Motor neuron (in vitro differentiated cells): Measurements from ENCODE around the gene COMMD4. TPM values are rescaled to one million over a fixed set of nuclear protein-coding genes. Genes with fewer than 3 reads are reported as not detected.

ENCODE experiments used
- ATAC-seq, 8 experiments: fragments of 200-7000 bp; cut with Tn5 transposase; replicated peaks in 6 of 8; 2 replicates each; pipeline ENCODE4 v1.8.0; 2021; ENCODE audit warnings: mild to moderate bottlenecking in 8 of 8, moderate library complexity in 8 of 8
- H3K27ac ChIP-seq, 2 donors: fragments of 250-450 bp; sonication (Bioruptor Pico); 2 replicates each; pipeline ENCODE4 v1.9.0; 2021; ENCODE audit warnings: antibody characterized with exemption in 2 of 2, mild to moderate bottlenecking in 2 of 2, moderate library complexity in 1 of 2
- H3K4me1 ChIP-seq, 2 donors: fragments of 250-450 bp; sonication (Bioruptor Pico); replicated peaks in 1 of 2; 2 replicates each; pipeline ENCODE4 v1.6.1; 2021; ENCODE audit warnings: antibody characterized with exemption in 2 of 2, mild to moderate bottlenecking in 2 of 2, moderate library complexity in 1 of 2
- H3K4me3 ChIP-seq, 5 donors: fragments of 250-450 bp; sonication (Bioruptor Pico); 2 replicates each; pipeline ENCODE4 v1.9.0; 2021; ENCODE audit warnings: antibody characterized with exemption in 5 of 5, mild to moderate bottlenecking in 5 of 5, moderate library complexity in 4 of 5
- WGBS, 10 experiments: fragments of 450-650 bp; shearing (Covaris generic); methylation state at CpG; one replicate each; pipeline ENCODE4 v1.0.0; 2022; 5-methylcytosine and 5-hydroxymethylcytosine counted together
- in situ Hi-C, 9 experiments: fragments of 400-800 bp; cut with MboI; loops; one replicate each; pipeline ENCODE4 v1.15.0; 2021; ENCODE audit warnings: low sequenced_read_pairs in 9 of 9, low pct_unique_long_range_greater_than_20kb in 2 of 9; ENCODE audit not compliant: unreplicated experiment in 9 of 9
- total RNA-seq, 8 experiments: library from RNA; unstranded; fragments of 300-600 nt; gene quantifications; 2 replicates each; pipeline versions ENCODE4 v1.2.3 to v1.2.4, GENCODE V29; 2022

Gene COMMD4
- total RNA-seq, 8 experiments from 2014 or later, result 17.6 to 93.3 (median 56.3) TPM

DNA sequence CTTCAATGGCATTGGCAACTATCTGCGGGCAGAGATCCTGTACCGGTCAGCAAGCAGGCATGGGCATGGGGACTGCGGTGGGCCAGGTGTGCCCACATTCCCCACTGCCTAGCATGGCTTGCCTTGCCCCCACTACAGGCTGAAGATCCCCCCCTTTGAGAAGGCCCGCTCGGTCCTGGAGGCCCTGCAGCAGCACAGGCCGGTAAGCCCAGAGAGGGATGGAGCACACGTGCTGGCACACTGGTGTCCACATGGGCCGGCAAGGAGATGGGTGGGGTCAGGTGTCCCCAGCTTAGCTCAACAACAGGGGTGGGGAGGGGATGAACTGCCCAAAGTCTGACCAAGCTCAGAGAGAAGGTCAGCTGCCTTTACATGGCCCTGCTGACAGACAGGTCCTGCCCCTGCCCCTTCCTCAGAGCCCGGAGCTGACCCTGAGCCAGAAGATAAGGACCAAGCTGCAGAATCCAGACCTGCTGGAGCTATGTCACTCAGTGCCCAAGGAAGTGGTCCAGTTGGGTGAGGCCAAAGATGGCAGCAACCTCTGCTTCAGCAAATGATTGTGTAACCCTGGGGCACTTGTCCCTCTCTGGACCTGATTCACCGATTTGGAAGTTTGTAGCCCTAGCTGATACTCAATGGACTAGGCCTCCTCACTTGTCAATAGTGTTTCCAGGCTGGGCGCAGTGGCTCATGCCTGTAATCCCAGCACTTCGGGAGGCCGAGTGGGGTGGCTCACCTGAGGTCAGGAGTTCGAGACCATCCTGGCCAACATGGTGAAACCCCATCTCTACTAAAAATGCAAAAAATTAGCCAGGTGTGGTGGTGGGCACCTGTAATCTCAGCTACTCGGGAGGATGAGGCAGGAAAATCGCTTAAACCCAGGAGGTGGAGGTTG is 16.6 kb downstream of the COMMD4 start:
- ATAC-seq, result no peak
- Histone ChIP-seq H3K4me3 (no peak overlapping the region), H3K27ac (no peak overlapping the region), H3K4me1 (peaks cover 5 to 7% of the 10 kb centered on the region in 2 donors)
- in situ Hi-C loops, result no loop called here
- 89 to 100% (median 96%) methylated on average over 1 to 7 of the region's 16 CpGs; no CpG with 5 or more reads in 5 of the 10 experiments for WGBS, 10 experiments

DNA sequence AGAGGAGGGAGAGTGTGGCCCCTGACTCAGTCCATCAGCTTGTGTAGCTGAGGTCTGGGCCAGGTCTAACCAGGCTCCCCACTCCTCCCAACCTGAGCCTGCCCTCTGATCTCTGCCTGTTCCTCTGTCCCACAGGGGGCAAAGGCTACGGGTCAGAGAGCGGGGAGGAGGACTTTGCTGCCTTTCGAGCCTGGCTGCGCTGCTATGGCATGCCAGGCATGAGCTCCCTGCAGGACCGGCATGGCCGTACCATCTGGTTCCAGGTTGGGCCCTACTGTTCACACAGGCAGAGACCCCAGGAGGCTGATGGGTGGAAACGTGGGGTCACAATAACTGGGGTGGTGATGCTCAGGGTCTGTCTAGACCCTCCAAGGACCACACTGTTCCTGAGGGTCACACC is 17.7 kb downstream of the COMMD4 start:
- no peak overlapping the region for H3K27ac ChIP-seq
- in situ Hi-C loops, result no loop called here
- 60 to 100% (median 87%) methylated on average over 1 to 2 of the region's 7 CpGs; no CpG with 5 or more reads in 6 of the 10 experiments for WGBS, 10 experiments
- H3K4me1 ChIP-seq, result peaks cover 3 to 4% of the 10 kb centered on the region in 2 donors
- peak in 2 of 8 experiments; percentile 8 to 24 for ATAC-seq
- no peak overlapping the region for H3K4me3 ChIP-seq

DNA sequence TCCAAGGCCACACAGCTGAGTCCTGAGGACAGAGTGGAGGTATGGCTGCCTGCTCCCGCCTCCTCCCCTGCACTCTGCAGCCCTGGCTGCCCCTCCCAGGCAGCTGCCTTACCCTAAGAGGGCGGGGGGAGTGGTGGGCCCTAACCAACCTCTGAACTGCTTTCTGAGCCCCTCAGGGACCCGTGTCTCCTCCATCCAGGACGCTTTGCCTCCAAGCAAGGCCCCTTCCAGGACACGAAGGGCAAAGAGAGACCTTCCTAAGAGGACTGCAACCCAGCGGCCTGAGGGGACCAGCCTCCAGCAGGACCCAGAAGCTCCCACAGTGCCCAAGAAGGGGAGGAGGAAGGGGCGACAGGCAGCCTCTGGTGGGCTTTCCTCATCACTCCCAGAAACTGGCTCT is 18.6 kb downstream of the COMMD4 start:
- no peak overlapping the region for H3K27ac ChIP-seq
- ATAC-seq, result peak in 1 of 8 experiments; percentile 5
- no peaks in the 10 kb centered on the region for H3K4me1 ChIP-seq
- H3K4me3 ChIP-seq, result no peak overlapping the region
- in situ Hi-C loops, result no loop called here
- WGBS, 10 experiments, result 60 to 100% (median 95%) methylated on average over 1 to 3 of the region's 7 CpGs; no CpG with 5 or more reads in 7 of the 10 experiments

DNA sequence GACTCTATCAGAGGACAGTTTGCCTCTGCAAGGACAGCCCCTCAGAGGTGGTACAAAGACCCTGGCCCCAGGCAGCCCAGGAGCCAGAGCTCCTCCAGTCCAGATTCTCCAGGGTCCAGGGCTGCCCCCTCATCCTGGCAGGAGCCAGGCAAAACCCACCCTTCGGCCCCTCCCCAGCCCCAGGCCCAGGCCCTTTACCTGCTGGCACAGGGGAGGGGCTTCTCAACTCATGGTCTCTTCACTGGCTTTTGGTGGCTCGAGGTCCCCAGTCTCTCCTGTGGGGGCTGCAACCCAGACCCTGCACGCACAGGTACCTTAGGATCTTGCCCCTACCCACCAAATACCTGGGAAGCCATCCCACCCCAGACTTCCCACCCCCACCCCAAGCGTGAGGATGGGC is 19.5 kb downstream of the COMMD4 start:
- in situ Hi-C loops, result no loop called here
- no peak for ATAC-seq
- WGBS, 10 experiments, result no CpG with 5 or more reads among the region's 4 CpGs

DNA sequence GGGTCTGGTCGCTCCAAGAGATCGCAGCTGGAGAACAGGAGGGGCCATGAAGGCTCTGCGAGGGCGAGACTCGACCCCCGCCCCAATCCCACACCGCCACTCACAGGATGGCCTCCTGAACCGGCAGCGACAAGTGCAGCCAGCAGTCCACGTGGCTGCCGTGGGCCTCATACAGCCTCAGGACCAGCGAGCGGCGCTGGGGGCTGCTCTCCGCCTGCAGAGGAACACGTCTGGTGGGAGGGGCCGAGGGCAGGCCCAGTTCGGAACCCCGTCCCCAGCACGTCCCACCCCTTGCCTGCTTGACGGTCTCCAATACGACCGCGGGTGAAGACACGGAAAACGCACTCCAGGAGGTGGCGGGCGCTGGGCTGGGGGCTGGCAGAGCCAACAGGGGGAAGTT is 20.1 kb downstream of the COMMD4 start:
- 89% methylated on average over 7 of the region's 28 CpGs; no CpG with 5 or more reads in 9 of the 10 experiments for WGBS, 10 experiments
- Histone ChIP-seq H3K4me3 (no peak overlapping the region), H3K27ac (no peak overlapping the region), H3K4me1 (no peaks in the 10 kb centered on the region)
- in situ Hi-C loops, result no loop called here
- ATAC-seq, result no peak

More for the DNA sequence above, 19.5 kb downstream of the COMMD4 start:
- Histone ChIP-seq H3K27ac (no peak overlapping the region), H3K4me1 (no peaks in the 10 kb centered on the region), H3K4me3 (no peak overlapping the region)

DNA sequence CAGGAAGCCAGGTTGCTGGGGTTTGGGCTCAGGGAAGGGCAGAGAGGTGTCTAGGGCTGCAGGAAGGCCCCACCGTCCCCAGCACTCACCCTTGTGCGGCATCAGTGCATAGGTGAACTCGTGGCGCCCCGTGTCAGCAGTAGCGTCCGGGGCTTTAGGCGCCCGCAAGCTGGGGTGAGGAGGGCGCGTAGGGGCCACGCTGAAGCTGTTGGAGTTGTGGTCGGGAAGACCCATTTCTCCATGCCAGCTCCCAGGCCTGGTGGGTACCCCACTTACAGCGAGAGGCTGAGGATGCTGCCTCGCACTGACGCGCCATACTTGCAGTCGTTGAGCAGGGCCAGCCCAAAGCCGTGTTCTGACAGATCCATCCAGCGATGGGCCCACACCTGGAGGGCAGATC is 20.7 kb downstream of the COMMD4 start:
- 90 to 100% methylated on average over 1 to 4 of the region's 20 CpGs; no CpG with 5 or more reads in 8 of the 10 experiments for WGBS, 10 experiments

DNA sequence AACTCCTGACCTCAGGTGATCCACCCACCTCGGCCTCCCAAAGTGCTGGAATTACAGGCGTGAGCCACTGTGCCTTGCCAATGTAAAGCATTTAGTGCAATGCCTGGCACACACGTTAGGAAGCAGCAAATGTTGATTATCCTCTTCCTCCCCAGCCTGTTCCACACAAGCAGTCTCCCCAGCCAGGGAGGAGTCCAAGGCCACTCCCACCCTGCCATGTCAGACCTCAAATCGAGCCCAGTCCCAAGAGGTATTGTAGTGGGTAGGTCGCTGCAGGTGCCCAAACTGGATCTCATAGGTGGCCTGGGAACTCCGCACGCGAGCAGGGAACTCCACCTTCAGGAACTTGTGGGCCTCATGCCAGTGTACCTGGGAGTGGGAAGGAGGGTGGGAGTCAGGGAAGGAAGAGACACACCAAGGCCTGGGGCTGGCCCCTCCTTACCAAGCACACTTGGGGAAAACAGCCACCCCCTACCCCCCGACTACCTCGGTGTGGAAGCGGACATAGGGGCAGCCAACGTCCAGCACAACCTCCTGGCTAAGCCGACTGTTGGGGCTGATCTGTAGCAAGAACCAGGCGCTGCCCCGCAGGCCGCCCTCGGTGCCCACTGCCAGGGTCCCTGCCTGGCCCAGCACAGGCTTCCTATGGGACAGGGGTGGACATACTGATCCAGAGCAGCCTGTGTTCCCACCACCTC is 22.3 kb downstream of the COMMD4 start:
- no peak for ATAC-seq
- Histone ChIP-seq H3K27ac (no peak overlapping the region), H3K4me1 (no peaks in the 10 kb centered on the region), H3K4me3 (no peak overlapping the region)
- 87 to 100% (median 100%) methylated on average over 1 to 3 of the region's 17 CpGs; no CpG with 5 or more reads in 5 of the 10 experiments for WGBS, 10 experiments
- in situ Hi-C loops, result no loop called here

More for the DNA sequence above, 20.7 kb downstream of the COMMD4 start:
- H3K4me1 ChIP-seq, result no peaks in the 10 kb centered on the region
- no peak overlapping the region for H3K4me3 ChIP-seq
- in situ Hi-C loops, result no loop called here
- H3K27ac ChIP-seq, result no peak overlapping the region
- no peak for ATAC-seq

DNA sequence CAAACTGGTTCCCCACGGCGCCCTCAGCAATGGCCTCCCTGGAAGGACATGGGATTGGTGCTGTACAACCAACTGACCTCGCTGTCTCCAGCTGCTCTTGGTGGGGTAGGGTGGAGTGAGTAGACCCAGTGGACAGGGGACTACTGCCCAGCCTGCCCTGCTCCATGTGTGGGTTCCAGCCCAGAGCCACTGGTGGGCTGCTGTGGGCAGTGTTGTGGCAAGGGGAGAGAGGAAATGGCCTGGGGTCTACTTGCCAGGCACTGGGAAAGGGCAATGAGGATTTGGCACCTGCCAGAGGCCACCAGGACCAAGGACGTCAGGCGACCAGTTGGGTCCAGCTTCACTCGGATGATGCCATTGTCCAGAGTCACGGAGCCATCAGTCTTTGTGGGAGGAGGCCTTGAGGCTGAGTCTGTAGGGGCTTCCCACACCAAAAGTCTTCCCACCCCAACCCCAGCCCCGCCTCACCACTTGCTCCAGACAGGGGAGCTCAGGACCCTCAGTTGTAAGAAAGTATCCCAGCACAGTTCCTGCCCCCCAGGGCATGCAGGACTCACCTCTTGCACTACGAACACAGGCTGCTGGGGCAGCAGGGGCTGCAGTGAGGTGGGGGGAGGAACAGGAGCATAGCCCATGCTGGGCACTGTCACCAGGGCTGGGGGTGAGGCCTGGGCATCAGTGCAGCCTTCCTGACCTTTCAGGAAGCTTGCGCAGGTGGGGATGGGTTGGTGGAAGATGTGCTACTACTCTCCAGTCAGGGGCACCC is 23.1 kb downstream of the COMMD4 start:
- 100% methylated on average over 1 to 7 of the region's 10 CpGs; no CpG with 5 or more reads in 8 of the 10 experiments for WGBS, 10 experiments
- Histone ChIP-seq H3K27ac (no peak overlapping the region), H3K4me3 (no peak overlapping the region), H3K4me1 (no peaks in the 10 kb centered on the region)
- ATAC-seq, result peak in 1 of 8 experiments; percentile 5
- in situ Hi-C loops, result no loop called here

DNA sequence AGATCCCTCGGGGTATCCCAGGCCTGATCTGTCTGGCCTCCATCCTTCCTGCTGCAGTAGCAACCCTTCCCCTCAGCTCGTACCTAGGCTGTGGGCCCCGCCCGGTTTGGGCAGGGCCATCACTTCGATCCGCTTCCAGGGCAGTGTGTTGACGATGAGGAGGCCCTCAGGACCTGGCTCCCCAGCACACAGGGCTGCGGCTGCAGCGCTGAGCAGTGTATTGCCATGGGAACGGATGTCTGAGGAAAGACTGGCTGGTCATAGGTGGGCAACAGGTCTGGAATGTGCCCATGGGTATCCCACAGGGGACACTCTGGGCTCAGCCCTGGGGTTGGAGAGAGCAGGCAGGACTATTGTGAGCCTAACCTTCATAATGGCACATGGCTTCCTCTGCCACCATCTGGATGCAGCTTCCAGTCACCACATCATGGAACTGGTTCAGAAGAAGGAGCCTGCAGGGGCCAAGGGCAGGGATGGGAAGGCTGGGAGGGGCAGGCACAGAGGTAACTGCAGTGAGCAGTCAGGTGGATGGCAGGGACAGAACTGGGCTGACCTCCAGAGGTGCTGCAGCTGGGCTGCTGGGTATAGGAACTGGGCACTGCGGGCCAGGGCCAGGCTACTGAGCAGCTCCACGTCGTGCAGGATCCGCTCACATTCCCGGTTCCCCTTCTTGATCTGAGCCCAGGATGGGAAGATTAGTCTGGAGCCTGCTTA is 23.8 kb downstream of the COMMD4 start:
- ATAC-seq, result no peak
- Histone ChIP-seq H3K27ac (no peak overlapping the region), H3K4me1 (no peaks in the 10 kb centered on the region), H3K4me3 (no peak overlapping the region)
- in situ Hi-C loops, result no loop called here
- WGBS, 10 experiments, result 80 to 100% (median 93%) methylated on average over 1 to 9 of the region's 15 CpGs; no CpG with 5 or more reads in 6 of the 10 experiments

DNA sequence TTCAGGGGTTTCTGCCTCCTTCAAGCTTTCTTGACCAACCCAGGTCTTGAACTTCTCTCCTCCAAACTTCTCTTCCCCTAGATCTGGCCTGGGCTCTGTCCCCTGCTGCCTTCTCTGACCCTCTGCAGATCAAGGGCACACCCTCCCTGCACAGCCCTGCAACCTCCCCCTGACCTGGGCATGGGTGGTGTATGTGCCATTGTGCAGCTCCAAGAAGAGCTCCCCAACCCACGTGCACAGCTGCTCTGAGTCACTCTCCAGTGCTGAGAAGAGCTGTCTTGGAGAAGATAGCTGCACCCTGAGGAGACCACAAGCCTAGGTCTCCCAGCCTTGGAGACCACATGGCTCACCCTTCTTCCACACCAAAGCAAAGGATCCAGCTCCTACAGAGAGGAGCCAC is 24.5 kb downstream of the COMMD4 start:
- Histone ChIP-seq H3K4me1 (no peaks in the 10 kb centered on the region), H3K27ac (no peak overlapping the region), H3K4me3 (no peak overlapping the region)
- ATAC-seq, result no peak
- in situ Hi-C loops, result no loop called here
- WGBS, 10 experiments, result 17 to 80% (median 50%) methylated on average over 1 of the region's 1 CpG; no CpG with 5 or more reads in 6 of the 10 experiments

DNA sequence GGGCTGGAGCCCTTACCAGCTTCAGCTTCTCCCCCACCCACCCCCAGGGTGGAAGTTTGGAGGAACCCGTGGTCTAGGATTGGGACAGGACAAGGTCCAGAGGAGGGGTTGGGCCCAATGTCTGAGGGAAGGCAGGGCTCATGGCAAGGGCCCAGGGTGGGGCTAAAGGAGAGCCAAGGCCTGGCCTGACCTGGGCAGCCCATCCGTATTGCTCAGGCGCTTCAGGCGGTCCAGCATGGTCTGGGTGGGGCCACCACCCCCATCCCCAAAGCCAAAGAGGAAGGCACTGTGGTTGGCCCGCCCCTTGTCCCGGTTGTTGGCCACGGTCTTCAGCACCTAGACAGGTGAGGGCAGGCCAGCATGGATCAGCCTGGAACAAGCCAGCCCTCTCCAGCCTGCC is 25.0 kb downstream of the COMMD4 start:
- Histone ChIP-seq H3K27ac (no peak overlapping the region), H3K4me3 (no peak overlapping the region), H3K4me1 (no peaks in the 10 kb centered on the region)
- peak in 4 of 8 experiments; percentile 6 to 21 (median 12) for ATAC-seq
- in situ Hi-C loops, result no loop called here
- WGBS, 10 experiments, result 100% methylated on average over 1 of the region's 7 CpGs; no CpG with 5 or more reads in 9 of the 10 experiments

DNA sequence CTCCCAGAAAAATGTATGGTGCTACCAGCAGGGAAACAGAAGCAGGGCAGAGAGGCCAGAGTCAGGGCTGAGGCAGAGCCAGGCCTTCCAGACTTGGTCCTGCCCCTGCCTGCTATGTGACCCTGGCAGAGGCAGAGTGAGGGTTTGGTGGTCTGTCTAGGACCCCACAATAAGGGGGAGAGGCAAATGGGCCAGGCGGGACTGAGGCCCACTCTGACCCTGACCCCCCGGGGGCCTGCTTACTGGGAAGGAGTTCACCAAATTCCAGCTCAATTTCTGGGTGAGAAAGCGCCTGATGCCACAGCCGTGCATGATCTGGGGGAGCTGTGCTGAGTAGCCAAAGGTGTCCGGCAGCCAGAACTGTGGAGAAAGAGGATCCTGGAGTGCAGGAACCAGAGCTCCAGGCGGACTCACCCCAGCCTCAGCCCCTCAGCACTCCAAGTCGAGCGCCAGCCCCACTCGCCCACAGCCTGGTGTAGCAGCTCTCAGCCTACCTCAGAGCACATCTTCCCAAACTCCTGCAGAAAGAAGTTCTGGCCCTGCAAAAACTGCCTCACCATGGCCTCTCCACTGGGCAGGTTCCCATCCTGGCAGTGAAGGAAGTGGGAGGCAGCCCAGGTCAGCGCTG is 25.6 kb downstream of the COMMD4 start:
- H3K4me1 ChIP-seq, result no peaks in the 10 kb centered on the region
- H3K4me3 ChIP-seq, result no peak overlapping the region
- in situ Hi-C loops, result no loop called here
- peak in 1 of 8 experiments; percentile 3 for ATAC-seq
- H3K27ac ChIP-seq, result no peak overlapping the region
- 86 to 100% (median 90%) methylated on average over 2 to 6 of the region's 10 CpGs; no CpG with 5 or more reads in 7 of the 10 experiments for WGBS, 10 experiments
